HepG2 (cell line): Measurements from ENCODE around the gene GNAI2. TPM values are rescaled to one million over a fixed set of nuclear protein-coding genes. Genes with fewer than 3 reads are reported as not detected.

Source experiments
- ATF2 ChIP-seq: sonication (generic); formaldehyde crosslinking; IDR thresholded peaks from 2 replicates; pipeline ENCODE4 v1.4.0; 2020; ENCODE audit warnings: missing genetic modification reagents
- CERS6 ChIP-seq: sonication (generic); formaldehyde crosslinking; IDR thresholded peaks from 2 replicates; pipeline ENCODE4 v1.5.0; 2020; ENCODE audit warnings: missing genetic modification reagents
- E2F5 ChIP-seq: sonication (generic); formaldehyde crosslinking; conservative IDR thresholded peaks from 2 replicates; pipeline ENCODE4 v1.4.0; 2020; ENCODE audit warnings: missing genetic modification reagents
- GATAD1 ChIP-seq: IDR thresholded peaks from 2 replicates; pipeline ENCODE4 v1.6.1; 2016; ENCODE audit warnings: missing genetic modification reagents, missing compliant biosample characterization
- GLI4 ChIP-seq: sonication (generic); formaldehyde crosslinking; IDR thresholded peaks from 2 replicates; pipeline ENCODE4 v1.5.1; 2020; ENCODE audit warnings: missing genetic modification reagents, mild to moderate bottlenecking, moderate library complexity, borderline replicate concordance
- KDM4B ChIP-seq: sonication (generic); formaldehyde crosslinking; IDR thresholded peaks from 2 replicates; pipeline ENCODE4 v1.4.0; 2020; ENCODE audit warnings: missing genetic modification reagents
- MIXL1 ChIP-seq: IDR thresholded peaks from 2 replicates; pipeline ENCODE4 v1.6.1; 2016
- NPAS2 ChIP-seq: sonication (generic); formaldehyde crosslinking; IDR thresholded peaks from 2 replicates; pipeline ENCODE4 v1.8.0; 2022; ENCODE audit warnings: mild to moderate bottlenecking, missing genetic modification reagents, borderline replicate concordance
- NRL ChIP-seq: sonication (generic); formaldehyde crosslinking; IDR thresholded peaks from 2 replicates; pipeline ENCODE4 v1.5.0; 2020; ENCODE audit warnings: missing genetic modification reagents, mild to moderate bottlenecking, moderate library complexity, borderline replicate concordance
- PCBP1 ChIP-seq: fragments of 200-400 bp; formaldehyde crosslinking; IDR thresholded peaks from 2 replicates; pipeline ENCODE4 v1.6.1; 2017; ENCODE audit warnings: mild to moderate bottlenecking, low read depth, low read length, borderline replicate concordance
- POLR2A ChIP-seq, 2 experiments: IDR thresholded peaks; 2 replicates each; pipeline ENCODE4 v1.6.1; 2011; ENCODE audit warnings: low read depth in 2 of 2, low read length in 2 of 2, mild to moderate bottlenecking in 1 of 2, moderate library complexity in 1 of 2; ENCODE audit not compliant: insufficient read depth in 1 of 2
- RAD51 ChIP-seq: fragments of 450-650 bp; IDR thresholded peaks from 2 replicates; pipeline ENCODE4 v1.6.1; 2016; ENCODE audit warnings: borderline replicate concordance
- TRIM24 ChIP-seq: sonication (generic); formaldehyde crosslinking; IDR thresholded peaks from 2 replicates; pipeline ENCODE4 v1.8.0; 2022; ENCODE audit warnings: mild to moderate bottlenecking, missing genetic modification reagents
- UBTF ChIP-seq: sonication (generic); formaldehyde crosslinking; IDR thresholded peaks from 2 replicates; pipeline ENCODE4 v1.4.0; 2020; ENCODE audit warnings: mild to moderate bottlenecking, missing genetic modification reagents
- ZFX ChIP-seq: sonication (generic); formaldehyde crosslinking; IDR thresholded peaks from 2 replicates; pipeline ENCODE4 v1.4.0; 2020; ENCODE audit warnings: mild to moderate bottlenecking, low read depth, missing genetic modification reagents, moderate library complexity
- ZMAT3 ChIP-seq: sonication (generic); formaldehyde crosslinking; conservative IDR thresholded peaks from 2 replicates; pipeline ENCODE4 v1.7.0; 2021; ENCODE audit warnings: missing genetic modification reagents
- ZNF883 ChIP-seq: sonication (generic); formaldehyde crosslinking; IDR thresholded peaks from 2 replicates; pipeline ENCODE4 v1.5.1; 2020; ENCODE audit warnings: mild to moderate bottlenecking, missing genetic modification reagents; ENCODE audit errors: not compliant biosample characterization
- polyA plus RNA-seq, 8 experiments: library from polyadenylated mRNA; depleted of rRNA in 3 of 8; stranded (reverse) in 7 of 8; unstranded in 1 of 8; fragments of >200 nt; fragmentation: Illumina TruSeq in 4 of 8; extraction: Trizol in 4 of 8; gene quantifications; 2 replicates each; pipeline versions ENCODE4 v1.2.1 to v1.2.3, GENCODE V29; 2011 to 2016; ENCODE audit warnings: low read depth in 4 of 8, missing spikeins in 1 of 8, mixed read lengths in 1 of 8; ENCODE audit not compliant: insufficient read depth in 1 of 8
- total RNA-seq, 5 experiments: library from RNA; depleted of rRNA; stranded (reverse); fragments of >200 nt; fragmentation: Illumina TruSeq; extraction: Trizol; gene quantifications; 2 replicates each; pipeline ENCODE4 v1.2.3, GENCODE V29; 2016; ENCODE audit warnings: low read depth in 1 of 5
- TF ChIP-seq, protein P1 (sequence below): sonication (generic); formaldehyde crosslinking; IDR thresholded peaks from 2 replicates; pipeline ENCODE4 v1.4.0; 2020; ENCODE audit warnings: missing genetic modification reagents
- TF ChIP-seq, protein P2 (sequence below): sonication (generic); formaldehyde crosslinking; IDR thresholded peaks from 2 replicates; pipeline ENCODE4 v1.5.0; 2020; ENCODE audit warnings: missing genetic modification reagents

GNAI2 gene
- total and polyA plus RNA-seq, 2 of the 13 experiments (the other 11 are each of a cell fraction or from before 2014, with no cell fraction given) = 51.1 to 66.2 TPM

- no peak for TF ChIP-seq CERS6 (CRISPR knock-in tag)
- TF ChIP-seq NRL (CRISPR knock-in tag) = peak; percentile 55; the same call in 1 of the 2 replicates
- no peak; the same call in 1 of the 2 replicates for TF ChIP-seq MIXL1
- no peak for TF ChIP-seq ATF2 (CRISPR knock-in tag)
- TF ChIP-seq ZMAT3 (CRISPR knock-in tag) = peak; percentile 96
- peak; percentile 59 for TF ChIP-seq KDM4B (CRISPR knock-in tag)
- TF ChIP-seq TRIM24 (CRISPR knock-in tag) = no peak
- TF ChIP-seq GLI4 (CRISPR knock-in tag) = peak; percentile 57; the same call in 1 of the 2 replicates
- no peak for TF ChIP-seq RAD51
- TF ChIP-seq PCBP1 = peak; percentile 87; the same call in 1 of the 2 replicates
- TF ChIP-seq, protein P1, sequence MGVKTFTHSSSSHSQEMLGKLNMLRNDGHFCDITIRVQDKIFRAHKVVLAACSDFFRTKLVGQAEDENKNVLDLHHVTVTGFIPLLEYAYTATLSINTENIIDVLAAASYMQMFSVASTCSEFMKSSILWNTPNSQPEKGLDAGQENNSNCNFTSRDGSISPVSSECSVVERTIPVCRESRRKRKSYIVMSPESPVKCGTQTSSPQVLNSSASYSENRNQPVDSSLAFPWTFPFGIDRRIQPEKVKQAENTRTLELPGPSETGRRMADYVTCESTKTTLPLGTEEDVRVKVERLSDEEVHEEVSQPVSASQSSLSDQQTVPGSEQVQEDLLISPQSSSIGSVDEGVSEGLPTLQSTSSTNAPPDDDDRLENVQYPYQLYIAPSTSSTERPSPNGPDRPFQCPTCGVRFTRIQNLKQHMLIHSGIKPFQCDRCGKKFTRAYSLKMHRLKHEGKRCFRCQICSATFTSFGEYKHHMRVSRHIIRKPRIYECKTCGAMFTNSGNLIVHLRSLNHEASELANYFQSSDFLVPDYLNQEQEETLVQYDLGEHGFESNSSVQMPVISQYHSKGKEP (CRISPR knock-in tag) = no peak
- peak; percentile 87; the same call in 1 of the 2 replicates for TF ChIP-seq ZFX (CRISPR knock-in tag)
- TF ChIP-seq GATAD1 = peak; percentile 57
- TF ChIP-seq E2F5 = 0 out of 2 replicates have a peak, but pooled peaks have one; percentile 14
- TF ChIP-seq NPAS2 (CRISPR knock-in tag) = no peak
- TF ChIP-seq UBTF (CRISPR knock-in tag) = peak; percentile 73
- TF ChIP-seq POLR2A (IDR thresholded peaks at IDR 0.05; ENCODE audit: insufficient read depth in 1 of 2, low read depth in 2 of 2, low read length in 2 of 2) = peak in 1 of 2 experiments; percentile 92; a peak in 2 of 4 replicates
- TF ChIP-seq ZNF883 (CRISPR knock-in tag) = peak; percentile 75
- TF ChIP-seq, protein P2, sequence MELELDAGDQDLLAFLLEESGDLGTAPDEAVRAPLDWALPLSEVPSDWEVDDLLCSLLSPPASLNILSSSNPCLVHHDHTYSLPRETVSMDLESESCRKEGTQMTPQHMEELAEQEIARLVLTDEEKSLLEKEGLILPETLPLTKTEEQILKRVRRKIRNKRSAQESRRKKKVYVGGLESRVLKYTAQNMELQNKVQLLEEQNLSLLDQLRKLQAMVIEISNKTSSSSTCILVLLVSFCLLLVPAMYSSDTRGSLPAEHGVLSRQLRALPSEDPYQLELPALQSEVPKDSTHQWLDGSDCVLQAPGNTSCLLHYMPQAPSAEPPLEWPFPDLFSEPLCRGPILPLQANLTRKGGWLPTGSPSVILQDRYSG (CRISPR knock-in tag) = 0 out of 2 replicates have a peak, but pooled peaks have one; percentile 44
Observed at GRCh38 chr3:50195501-50196252, 40.3 kb upstream of the GNAI2 start (continued).
